Endothelial cell of umbilical vein (primary cell): Measurements from ENCODE around the gene EIF2AK2. TPM values are rescaled to one million over a fixed set of nuclear protein-coding genes. Genes with fewer than 3 reads are reported as not detected.

Experiments
- BruUV-seq: library from RNA; stranded (reverse); fragments of 400-500 nt; replicated peaks from 2 replicates; lab custom pipeline; 2021; lab: Mats Ljungman, UMichigan
- CTCF ChIA-PET: fragments of 300-600, 350-600 bp; sonication (Branson Sonifier 250); formaldehyde crosslinking; loops from one replicate; lab custom pipeline; 2021; ENCODE audit warnings: antibody characterized with exemption, inconsistent platforms; lab: Charles Lee
- POLR2A ChIA-PET: fragments of 300-600, 350-600 bp; sonication (Branson Sonifier 250); formaldehyde crosslinking; loops from one replicate; lab custom pipeline; 2021; ENCODE audit warnings: antibody characterized with exemption, inconsistent platforms; lab: Charles Lee
- DNase-seq: peaks from one replicate; pipeline ENCODE4 v3.0.0-alpha.2; 2011; ENCODE audit warnings: low read depth, low spot score
- FAIRE-seq: peaks from 2 replicates; lab custom pipeline; 2011; peaks lifted over from hg19 to GRCh38; lab: Jason Lieb, UNC
- H2AFZ ChIP-seq: 2 replicates; pipeline ENCODE4 v1.6.0; 2012; ENCODE audit warnings: low read depth, low read length, control low read depth, inconsistent platforms
- H3K27ac ChIP-seq: 2 replicates; pipeline ENCODE4 v1.5.1; 2011; ENCODE audit warnings: low read depth, mild to moderate bottlenecking, control low read depth, low read length, moderate library complexity; ENCODE audit not compliant: insufficient read depth
- H3K27me3 ChIP-seq, 2 experiments: 2 replicates each; pipeline versions ENCODE4 v1.6.0 to v1.6.1; 2011; ENCODE audit warnings: low read length in 2 of 2, mixed read lengths in 1 of 2; ENCODE audit not compliant: control insufficient read depth in 2 of 2, insufficient read depth in 2 of 2
- H3K36me3 ChIP-seq, 2 experiments: 2 replicates in 1 of 2; 3 replicates in 1 of 2; pipeline ENCODE4 v1.5.1; 2011; ENCODE audit warnings: low read length in 2 of 2, mild to moderate bottlenecking in 1 of 2, moderate library complexity in 1 of 2; ENCODE audit not compliant: control insufficient read depth in 2 of 2, insufficient read depth in 2 of 2; ENCODE audit errors: extremely low read depth in 1 of 2
- H3K4me1 ChIP-seq: 3 replicates; pipeline ENCODE4 v1.5.1; 2011; ENCODE audit warnings: mild to moderate bottlenecking, low read length; ENCODE audit not compliant: control insufficient read depth, insufficient read depth; ENCODE audit errors: extremely low read depth
- H3K4me2 ChIP-seq: 2 replicates; pipeline ENCODE4 v1.6.1; 2011; ENCODE audit warnings: low read length, control low read depth, mixed read lengths; ENCODE audit not compliant: insufficient read depth
- H3K4me3 ChIP-seq, 3 experiments: fragments of 200-600 bp in 1 of 3; sonication (generic), shearing (Covaris generic) in 1 of 3; replicated peaks in 1 of 3; 2 replicates each; pipeline ENCODE4 v1.5.1; 2011 to 2016; ENCODE audit warnings: control low read depth in 3 of 3, low read length in 3 of 3, mild to moderate bottlenecking in 2 of 3, inconsistent platforms in 1 of 3, low read depth in 1 of 3, moderate library complexity in 1 of 3; ENCODE audit not compliant: insufficient read depth in 1 of 3
- H3K79me2 ChIP-seq: 2 replicates; pipeline ENCODE4 v1.6.0; 2012; ENCODE audit warnings: low read length, inconsistent platforms; ENCODE audit not compliant: control insufficient read depth, insufficient read depth
- H3K9ac ChIP-seq: replicated peaks from 2 replicates; pipeline ENCODE3; 2011; ENCODE audit warnings: low read length, control low read depth; ENCODE audit not compliant: insufficient read depth; ENCODE audit errors: extremely low read depth
- H3K9me1 ChIP-seq: replicated peaks from 3 replicates; pipeline ENCODE4 v1.6.0; 2011; ENCODE audit warnings: mild to moderate bottlenecking, low read length; ENCODE audit not compliant: control insufficient read depth, insufficient read depth; ENCODE audit errors: extremely low read depth
- H3K9me3 ChIP-seq: replicated peaks from 2 replicates; pipeline ENCODE4 v1.5.1; 2012; ENCODE audit warnings: low read length, inconsistent platforms; ENCODE audit not compliant: control insufficient read depth, insufficient read depth
- H4K20me1 ChIP-seq: replicated peaks from 2 replicates; pipeline ENCODE3; 2011; ENCODE audit warnings: mild to moderate bottlenecking, low read length; ENCODE audit not compliant: control insufficient read depth, insufficient read depth; ENCODE audit errors: extremely low read depth
- CTCF ChIP-seq, 2 donors: IDR thresholded peaks; 1 replicate in 1 of 2; 2 replicates in 1 of 2; pipeline ENCODE4 v1.5.1; 2011; ENCODE audit warnings: low read length in 2 of 2, mild to moderate bottlenecking in 2 of 2, moderate library complexity in 2 of 2, control low read depth in 1 of 2, inconsistent platforms in 1 of 2, low read depth in 1 of 2; ENCODE audit not compliant: insufficient read depth in 1 of 2; ENCODE audit errors: extremely low read depth in 1 of 2
- EZH2 ChIP-seq: IDR thresholded peaks from 2 replicates; pipeline ENCODE4 v1.6.1; 2012; ENCODE audit warnings: borderline replicate concordance, low read depth, mild to moderate bottlenecking, moderate library complexity, low read length, inconsistent platforms; ENCODE audit not compliant: severe bottlenecking
- FOS ChIP-seq: IDR thresholded peaks from 2 replicates; pipeline ENCODE4 v1.6.1; 2011; ENCODE audit warnings: mild to moderate bottlenecking, low read length, moderate library complexity, borderline replicate concordance; ENCODE audit not compliant: insufficient read depth
- GATA2 ChIP-seq: IDR thresholded peaks from 2 replicates; pipeline ENCODE4 v1.7.0; 2011; ENCODE audit warnings: low read depth, mild to moderate bottlenecking, moderate library complexity, mixed read lengths, low read length; ENCODE audit not compliant: insufficient read length, insufficient read depth
- JUN ChIP-seq: IDR thresholded peaks from 2 replicates; pipeline ENCODE4 v1.6.1; 2011; ENCODE audit warnings: borderline replicate concordance, low read depth; ENCODE audit not compliant: insufficient read length, insufficient read depth
- MYC ChIP-seq: IDR thresholded peaks from one replicate; pipeline ENCODE4 v1.6.1; 2011; ENCODE audit warnings: mild to moderate bottlenecking, low read depth, low read length
- POLR2A ChIP-seq: IDR thresholded peaks from 2 replicates; pipeline ENCODE4 v1.6.1; 2012; ENCODE audit warnings: low read depth, mild to moderate bottlenecking, control low read depth, low read length
- POLR2AphosphoS5 ChIP-seq: IDR thresholded peaks from 2 replicates; pipeline ENCODE4 v1.6.1; 2012; ENCODE audit warnings: low read depth, mild to moderate bottlenecking, control low read depth, low read length, moderate library complexity; ENCODE audit not compliant: insufficient read depth
- dilution Hi-C: fragments of 300-500 bp; cut with MboI; formaldehyde crosslinking; loops from one replicate; pipeline ENCODE4 v1.15.0; 2019; ENCODE audit warnings: low sequenced_read_pairs; ENCODE audit not compliant: extremely low pct_ligation_motif_present
- intact Hi-C: fragments of 100-400 bp; cut with micrococcal nuclease; formaldehyde crosslinking; loops from one replicate; pipeline ENCODE4 v1.10.0; 2022
- polyA plus RNA-seq, 4 experiments: library from polyadenylated mRNA; depleted of rRNA in 3 of 4; stranded (reverse) in 3 of 4; unstranded in 1 of 4; fragments of >200 nt; gene quantifications; 2 replicates each; pipeline versions ENCODE4 v1.2.1 to v1.2.3, GENCODE V29; 2011 to 2012; ENCODE audit warnings: missing spikeins in 1 of 4
- total RNA-seq: library from RNA; stranded (reverse); gene quantifications from 2 replicates; pipeline ENCODE4 v1.2.3, GENCODE V29; 2021
- TF ChIP-seq, protein P1 (sequence below): IDR thresholded peaks from 2 replicates; pipeline ENCODE4 v1.6.1; 2011; ENCODE audit not compliant: insufficient read depth, insufficient read length

EIF2AK2 gene
- total and polyA plus RNA-seq, 2 donors (not counting 3 experiments of a cell fraction or from before 2014, with no cell fraction given) = 8.0 to 41.1 TPM

DNA sequence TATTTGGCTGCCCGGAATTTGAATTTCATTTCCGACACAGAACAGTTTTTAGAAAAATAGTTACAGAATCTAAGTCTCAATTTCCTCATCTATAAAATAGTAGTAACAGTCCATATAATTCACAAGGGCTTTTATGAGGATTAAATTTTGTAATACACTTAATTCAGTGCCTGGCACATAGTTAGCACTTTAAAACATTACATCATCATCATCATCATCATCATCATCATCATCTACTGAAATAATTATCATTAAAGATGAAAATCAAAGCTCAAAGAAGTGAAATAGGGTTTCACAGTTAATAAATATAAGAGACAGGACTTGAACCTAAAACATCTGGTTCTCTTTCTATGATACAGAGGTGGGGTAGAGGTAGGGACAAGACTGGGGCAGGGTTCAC, 85.8 kb downstream of the EIF2AK2 start:
- Histone ChIP-seq H3K27me3 (no peaks in the 10 kb centered on the region), H3K9me3 (no peaks in the 10 kb centered on the region), H3K9ac (no peak overlapping the region), H3K79me2 (no peaks in the 10 kb centered on the region), H4K20me1 (no peaks in the 10 kb centered on the region), H3K27ac (no peak overlapping the region), H3K9me1 (no peaks in the 10 kb centered on the region), H3K4me3 (no peak overlapping the region), H3K4me2 (no peak overlapping the region), H3K36me3 (peaks cover 4 to 11% of the 10 kb centered on the region in 2 experiments), H3K4me1 (no peaks in the 10 kb centered on the region), H2AFZ (no peak overlapping the region)
- TF ChIP-seq GATA2 = no peak
- TF ChIP-seq MYC = no peak
- TF ChIP-seq CTCF (IDR thresholded peaks at IDR 0.05; ENCODE audit: extremely low read depth in 1 of 2, insufficient read depth in 1 of 2, low read depth in 1 of 2, low read length in 2 of 2) = no peak
- no peak for TF ChIP-seq JUN
- TF ChIP-seq, protein P1, sequence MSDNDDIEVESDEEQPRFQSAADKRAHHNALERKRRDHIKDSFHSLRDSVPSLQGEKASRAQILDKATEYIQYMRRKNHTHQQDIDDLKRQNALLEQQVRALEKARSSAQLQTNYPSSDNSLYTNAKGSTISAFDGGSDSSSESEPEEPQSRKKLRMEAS = no peak
- no peak for TF ChIP-seq EZH2
- TF ChIP-seq FOS = no peak
- TF ChIP-seq POLR2AphosphoS5 = no peak
- TF ChIP-seq POLR2A = no peak
- intact Hi-C loops (no loop called here), dilution Hi-C loops (no loop called here)
- CTCF ChIA-PET = interaction anchor here (0.6 to 1.3 kb wide), 2 partner anchors 10 to 202 kb away, joined by 3 read pairs; no protein-coding TSS in a partner anchor
- FAIRE-seq (no peak), DNase-seq (no peak)
- POLR2A ChIA-PET = no interaction called here
- no TSS peak for BruUV-seq
